ENCODE results near the gene PRSS21.

Gene PRSS21

GRCh38 chr16:2857451-2858244 is 40.6 kb downstream of the PRSS21 start, which contains the start of gene PRSS22:
PRSS22 (minus strand) TSS chr16:2858170; CDS start chr16:2858104, 66 bp downstream.
- no peak for DNase-seq (ENCODE audit: extremely low read depth, low read depth)
- no peak for TF ChIP-seq CTCF (IDR thresholded peaks at IDR 0.05; ENCODE audit: low read depth, low read length)

GRCh38 chr16:2858245-2859025 is 41.4 kb downstream of the PRSS21 start:
- no peak for DNase-seq (ENCODE audit: extremely low read depth, low read depth)
- TF ChIP-seq CTCF (IDR thresholded peaks at IDR 0.05; ENCODE audit: low read depth, low read length), result no peak

DNA sequence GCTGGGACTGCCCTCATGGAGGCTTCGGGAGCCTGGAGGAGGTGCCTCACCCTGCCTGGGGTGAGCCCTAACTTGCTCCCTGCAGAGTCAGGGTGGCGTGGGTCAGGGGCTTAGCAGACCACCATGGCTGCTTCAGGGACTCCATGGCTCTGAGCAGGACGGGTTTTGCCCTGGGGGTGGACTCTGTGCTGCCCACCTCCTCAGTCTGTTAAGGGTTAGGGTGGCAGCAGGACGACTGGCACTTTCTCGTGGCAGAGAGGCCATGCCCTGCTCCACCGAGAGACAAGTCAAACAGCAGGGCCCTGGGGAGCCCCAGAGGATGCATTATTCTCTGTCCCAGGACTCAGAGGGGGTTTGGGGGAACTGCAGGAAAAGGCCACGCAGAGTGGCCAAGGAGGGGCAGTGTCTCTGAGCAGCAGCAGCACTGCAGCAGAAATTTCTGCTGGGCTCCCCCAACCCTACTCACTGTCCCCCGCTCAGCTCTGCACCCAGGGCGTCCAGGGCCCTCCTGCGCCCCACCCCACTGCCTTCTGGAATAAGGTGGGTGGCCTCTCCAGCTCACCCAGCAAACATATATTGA is 42.7 kb downstream of the PRSS21 start:
- no peak for TF ChIP-seq CTCF (IDR thresholded peaks at IDR 0.05; ENCODE audit: low read depth, low read length)
- no peak for DNase-seq (ENCODE audit: extremely low read depth, low read depth)

GRCh38 chr16:2860826-2861567 is 44.0 kb downstream of the PRSS21 start:
- no peak for DNase-seq (ENCODE audit: extremely low read depth, low read depth)
- TF ChIP-seq CTCF (IDR thresholded peaks at IDR 0.05; ENCODE audit: low read depth, low read length), result no peak

- no peak for TF ChIP-seq CTCF (IDR thresholded peaks at IDR 0.05; ENCODE audit: low read depth, low read length)
- DNase-seq (ENCODE audit: extremely low read depth, low read depth), result no peak
Observed at GRCh38 chr16:2865651-2866050, 48.6 kb downstream of the PRSS21 start.

DNA sequence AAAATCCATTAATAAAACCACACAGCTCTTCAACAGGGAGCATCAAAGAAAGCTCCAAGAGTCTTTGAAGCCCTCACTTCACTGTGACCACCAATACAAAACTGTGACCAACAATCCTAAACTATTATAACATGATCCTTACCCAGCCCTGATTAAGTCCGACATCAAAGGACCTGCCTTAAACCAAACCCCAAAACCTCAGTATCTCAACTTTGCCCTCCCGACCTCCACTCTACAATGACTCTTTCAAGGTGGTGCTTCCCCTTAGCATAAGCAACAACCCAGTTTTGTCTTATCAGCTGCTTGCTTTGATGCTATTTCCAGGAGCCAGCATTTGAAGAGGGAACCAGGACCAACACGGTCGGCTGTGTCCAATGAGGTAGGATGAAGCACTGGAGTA is 49.4 kb downstream of the PRSS21 start:
- DNase-seq (ENCODE audit: extremely low read depth, low read depth), result no peak
- no peak for TF ChIP-seq CTCF (IDR thresholded peaks at IDR 0.05; ENCODE audit: low read depth, low read length)
